SK-N-SH treated with all-trans-retinoic acid at 6 μM for 48 hours (cell line): Measurements from ENCODE around the gene STAG1.

ENCODE experiments used
- ATAC-seq: fragments of 200-7000 bp; cut with Tn5 transposase; 3 replicates; pipeline ENCODE4 v1.9.1; 2020; ENCODE audit warnings: mild to moderate bottlenecking, moderate library complexity
- ARNTL ChIP-seq: fragments of 450-650 bp; formaldehyde crosslinking; IDR thresholded peaks from 2 replicates; pipeline ENCODE4 v1.5.0; 2020; ENCODE audit warnings: low read depth, mild to moderate bottlenecking, moderate library complexity, borderline replicate concordance
- BACH2 ChIP-seq: fragments of 250-450 bp; sonication (Bioruptor Pico); IDR thresholded peaks from 2 replicates; pipeline ENCODE4 v1.9.0; 2021; ENCODE audit warnings: mild to moderate bottlenecking, borderline replicate concordance
- CSDC2 ChIP-seq: fragments of 250-450 bp; sonication (Bioruptor Pico); IDR thresholded peaks from 2 replicates; pipeline ENCODE4 v1.5.0; 2020; ENCODE audit warnings: mild to moderate bottlenecking, moderate library complexity
- CSRNP3 ChIP-seq: fragments of 250-450 bp; sonication (Bioruptor Pico); IDR thresholded peaks from 2 replicates; pipeline ENCODE4 v1.5.1; 2021; ENCODE audit warnings: mild to moderate bottlenecking, moderate library complexity
- ESRRG ChIP-seq: fragments of 250-450 bp; sonication (Bioruptor Pico); IDR thresholded peaks from 2 replicates; pipeline ENCODE4 v1.6.1; 2021; ENCODE audit warnings: mild to moderate bottlenecking
- GLIS3 ChIP-seq: fragments of 250-450 bp; sonication (Bioruptor Pico); IDR thresholded peaks from 2 replicates; pipeline ENCODE4 v1.5.0; 2020; ENCODE audit warnings: mild to moderate bottlenecking, moderate library complexity
- ISL1 ChIP-seq: fragments of 250-450 bp; sonication (Bioruptor Pico); IDR thresholded peaks from 2 replicates; pipeline ENCODE4 v2.1.2; 2022; ENCODE audit warnings: mild to moderate bottlenecking, moderate library complexity
- OSR1 ChIP-seq: fragments of 250-450 bp; sonication (Bioruptor Pico); IDR thresholded peaks from 2 replicates; pipeline ENCODE4 v1.8.0; 2022; ENCODE audit warnings: moderate library complexity, mild to moderate bottlenecking, inconsistent platforms
- PATZ1 ChIP-seq: fragments of 250-450 bp; sonication (Bioruptor Pico); IDR thresholded peaks from 2 replicates; pipeline ENCODE4 v1.8.0; 2020; ENCODE audit warnings: mild to moderate bottlenecking, moderate library complexity, borderline replicate concordance
- PPARA ChIP-seq: fragments of 250-450 bp; sonication (Bioruptor Pico); IDR thresholded peaks from 2 replicates; pipeline ENCODE4 v1.5.0; 2020; ENCODE audit warnings: mild to moderate bottlenecking, borderline replicate concordance
- RARB ChIP-seq: fragments of 250-450 bp; sonication (Bioruptor Pico); IDR thresholded peaks from 2 replicates; pipeline ENCODE4 v1.8.0; 2021; ENCODE audit warnings: mild to moderate bottlenecking, moderate library complexity
- SNAI2 ChIP-seq: fragments of 250-450 bp; sonication (Bioruptor Pico); IDR thresholded peaks from 2 replicates; pipeline ENCODE4 v1.5.0; 2020; ENCODE audit warnings: mild to moderate bottlenecking, moderate library complexity
- TCF4 ChIP-seq: fragments of 250-450 bp; sonication (Bioruptor Pico); IDR thresholded peaks from 2 replicates; pipeline ENCODE4 v1.8.0; 2021; ENCODE audit warnings: mild to moderate bottlenecking, moderate library complexity, borderline replicate concordance
- TOX ChIP-seq: fragments of 250-450 bp; sonication (Bioruptor Pico); IDR thresholded peaks from 2 replicates; pipeline ENCODE4 v1.8.0; 2021; ENCODE audit warnings: mild to moderate bottlenecking, moderate library complexity, borderline replicate concordance
- TSHZ2 ChIP-seq: fragments of 250-450 bp; sonication (Bioruptor Pico); IDR thresholded peaks from 2 replicates; pipeline ENCODE4 v1.5.0; 2020; ENCODE audit warnings: mild to moderate bottlenecking, moderate library complexity
- ZC3H10 ChIP-seq: fragments of 250-450 bp; sonication (Bioruptor Pico); IDR thresholded peaks from 2 replicates; pipeline ENCODE4 v1.5.1; 2021; ENCODE audit warnings: mild to moderate bottlenecking, moderate library complexity
- ZFP30 ChIP-seq: fragments of 450-650 bp; formaldehyde crosslinking; IDR thresholded peaks from 2 replicates; pipeline ENCODE4 v1.5.0; 2022; ENCODE audit warnings: mild to moderate bottlenecking, moderate library complexity
- ZNF565 ChIP-seq: fragments of 450-650 bp; formaldehyde crosslinking; conservative IDR thresholded peaks from 2 replicates; pipeline ENCODE4 v1.5.0; 2020; ENCODE audit warnings: low read depth, mild to moderate bottlenecking, moderate library complexity
- ZNF70 ChIP-seq: fragments of 450-650 bp; formaldehyde crosslinking; IDR thresholded peaks from 2 replicates; pipeline ENCODE4 v1.5.0; 2020; ENCODE audit warnings: mild to moderate bottlenecking, moderate library complexity
- ZNF8 ChIP-seq: fragments of 450-650 bp; formaldehyde crosslinking; IDR thresholded peaks from 2 replicates; pipeline ENCODE4 v1.5.0; 2020; ENCODE audit warnings: mild to moderate bottlenecking, moderate library complexity
- TF ChIP-seq, protein P1 (sequence below): fragments of 250-450 bp; sonication (Bioruptor Pico); IDR thresholded peaks from 2 replicates; pipeline ENCODE4 v1.8.0; 2021; ENCODE audit warnings: low read depth, mild to moderate bottlenecking, moderate library complexity, borderline replicate concordance
- TF ChIP-seq, protein P2 (sequence below): fragments of 250-450 bp; sonication (Bioruptor Pico); IDR thresholded peaks from 2 replicates; pipeline ENCODE4 v1.5.1; 2020; ENCODE audit warnings: low read depth, mild to moderate bottlenecking, moderate library complexity

STAG1 gene

GRCh38 chr3:136675150-136675858 lies 76.9 kb downstream of the STAG1 start:
- TF ChIP-seq ZNF70 (CRISPR knock-in tag), result no peak
- TF ChIP-seq, protein P1, sequence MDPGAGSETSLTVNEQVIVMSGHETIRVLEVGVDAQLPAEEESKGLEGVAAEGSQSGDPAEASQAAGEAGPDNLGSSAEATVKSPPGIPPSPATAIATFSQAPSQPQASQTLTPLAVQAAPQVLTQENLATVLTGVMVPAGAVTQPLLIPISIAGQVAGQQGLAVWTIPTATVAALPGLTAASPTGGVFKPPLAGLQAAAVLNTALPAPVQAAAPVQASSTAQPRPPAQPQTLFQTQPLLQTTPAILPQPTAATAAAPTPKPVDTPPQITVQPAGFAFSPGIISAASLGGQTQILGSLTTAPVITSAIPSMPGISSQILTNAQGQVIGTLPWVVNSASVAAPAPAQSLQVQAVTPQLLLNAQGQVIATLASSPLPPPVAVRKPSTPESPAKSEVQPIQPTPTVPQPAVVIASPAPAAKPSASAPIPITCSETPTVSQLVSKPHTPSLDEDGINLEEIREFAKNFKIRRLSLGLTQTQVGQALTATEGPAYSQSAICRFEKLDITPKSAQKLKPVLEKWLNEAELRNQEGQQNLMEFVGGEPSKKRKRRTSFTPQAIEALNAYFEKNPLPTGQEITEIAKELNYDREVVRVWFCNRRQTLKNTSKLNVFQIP (CRISPR knock-in tag), result no peak
- TF ChIP-seq ZFP30 (CRISPR knock-in tag), result no peak
- no peak for TF ChIP-seq RARB
- no peak for TF ChIP-seq CSRNP3 (CRISPR knock-in tag)
- TF ChIP-seq, protein P2, sequence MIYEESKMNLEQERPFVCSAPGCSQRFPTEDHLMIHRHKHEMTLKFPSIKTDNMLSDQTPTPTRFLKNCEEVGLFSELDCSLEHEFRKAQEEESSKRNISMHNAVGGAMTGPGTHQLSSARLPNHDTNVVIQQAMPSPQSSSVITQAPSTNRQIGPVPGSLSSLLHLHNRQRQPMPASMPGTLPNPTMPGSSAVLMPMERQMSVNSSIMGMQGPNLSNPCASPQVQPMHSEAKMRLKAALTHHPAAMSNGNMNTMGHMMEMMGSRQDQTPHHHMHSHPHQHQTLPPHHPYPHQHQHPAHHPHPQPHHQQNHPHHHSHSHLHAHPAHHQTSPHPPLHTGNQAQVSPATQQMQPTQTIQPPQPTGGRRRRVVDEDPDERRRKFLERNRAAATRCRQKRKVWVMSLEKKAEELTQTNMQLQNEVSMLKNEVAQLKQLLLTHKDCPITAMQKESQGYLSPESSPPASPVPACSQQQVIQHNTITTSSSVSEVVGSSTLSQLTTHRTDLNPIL, result no peak
- no peak for TF ChIP-seq ZNF565
- TF ChIP-seq TCF4 (CRISPR knock-in tag), result no peak
- TF ChIP-seq CSDC2 (CRISPR knock-in tag), result no peak
- no peak for TF ChIP-seq BACH2 (CRISPR knock-in tag)
- TF ChIP-seq PATZ1 (CRISPR knock-in tag), result no peak
- TF ChIP-seq ESRRG, result no peak
- no peak for TF ChIP-seq ARNTL
- no peak for TF ChIP-seq ZNF8
- no peak for TF ChIP-seq SNAI2 (CRISPR knock-in tag)
- no peak for TF ChIP-seq TOX (CRISPR knock-in tag)
- no peak for TF ChIP-seq TSHZ2
- TF ChIP-seq GLIS3 (CRISPR knock-in tag), result no peak
- no peak for TF ChIP-seq OSR1 (CRISPR knock-in tag)
- no peak for ATAC-seq

DNA sequence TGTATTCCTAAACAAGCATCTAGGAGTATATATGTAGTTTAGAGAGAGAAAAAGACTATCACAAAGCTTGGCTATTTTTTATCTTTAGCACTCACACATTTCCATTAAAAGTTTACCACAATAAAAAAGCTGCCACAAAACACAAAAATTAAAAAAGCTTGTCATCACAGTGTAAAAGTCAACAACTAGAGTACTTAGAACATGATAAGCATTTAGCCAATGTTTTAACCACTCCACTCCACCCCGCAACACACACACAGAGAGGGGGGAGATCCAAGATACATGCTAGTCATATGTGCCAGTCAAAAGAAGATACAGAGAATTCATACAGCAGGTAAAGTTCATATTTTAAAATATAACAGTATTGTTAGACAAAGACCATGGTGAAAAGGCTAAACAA lies 79.7 kb downstream of the STAG1 start:
- peak; percentile 16; the same call in 1 of the 3 replicates for ATAC-seq
- TF ChIP-seq ISL1 (CRISPR knock-in tag) (no peak), SNAI2 (CRISPR knock-in tag) (no peak), BACH2 (CRISPR knock-in tag) (no peak), TOX (CRISPR knock-in tag) (no peak), CSRNP3 (CRISPR knock-in tag) (no peak), RARB (no peak), TSHZ2 (no peak), ZNF70 (CRISPR knock-in tag) (no peak), ZC3H10 (CRISPR knock-in tag) (no peak), PPARA (CRISPR knock-in tag) (no peak), ARNTL (no peak), GLIS3 (CRISPR knock-in tag) (no peak)
- TF ChIP-seq, protein P2, result no peak
- TF ChIP-seq, protein P1 (CRISPR knock-in tag), result no peak
